ENCODE data around the gene SH3PXD2A.

DNA sequence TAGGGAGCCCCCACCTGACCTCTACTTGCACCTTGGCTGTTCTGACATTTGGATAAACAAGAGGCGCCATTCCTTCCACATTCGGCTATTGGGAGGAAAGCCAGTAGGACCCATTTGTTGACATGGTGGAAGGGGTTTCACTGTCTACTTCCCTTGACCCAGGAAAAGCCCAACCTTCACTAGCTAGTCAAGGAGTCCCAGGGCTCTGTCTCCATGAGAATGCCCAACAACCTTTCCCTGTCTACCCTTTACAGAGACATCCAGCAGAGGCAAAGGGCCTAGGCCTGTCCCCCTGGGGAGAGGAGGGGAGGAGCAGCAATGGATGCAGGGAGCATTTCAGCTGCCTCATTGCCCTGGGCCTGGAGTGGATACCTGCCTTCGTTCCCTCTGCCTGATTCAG, 225.8 kb downstream of the SH3PXD2A start:
- no peak for TF ChIP-seq EP300 (IDR thresholded peaks at IDR 0.05)
- no peak for TF ChIP-seq CTCF (IDR thresholded peaks at IDR 0.05)
- TF ChIP-seq POLR2AphosphoS5 (IDR thresholded peaks at IDR 0.05) = no peak
